ENCODE results near the gene MDH1. TPM values are rescaled to one million over a fixed set of nuclear protein-coding genes. Genes with fewer than 3 reads are reported as not detected.

Gene MDH1
- total RNA-seq, 4 donors from 2014 or later: 152 to 266 (median 192) TPM

GRCh38 chr2:63639344-63639743, 50.6 kb downstream of the MDH1 start:
- no peak for TF ChIP-seq CTCF (IDR thresholded peaks at IDR 0.05)
- no peak for ATAC-seq (ENCODE audit: low FRiP score)
- DNase-seq (ENCODE audit: low spot score): no peak

DNA sequence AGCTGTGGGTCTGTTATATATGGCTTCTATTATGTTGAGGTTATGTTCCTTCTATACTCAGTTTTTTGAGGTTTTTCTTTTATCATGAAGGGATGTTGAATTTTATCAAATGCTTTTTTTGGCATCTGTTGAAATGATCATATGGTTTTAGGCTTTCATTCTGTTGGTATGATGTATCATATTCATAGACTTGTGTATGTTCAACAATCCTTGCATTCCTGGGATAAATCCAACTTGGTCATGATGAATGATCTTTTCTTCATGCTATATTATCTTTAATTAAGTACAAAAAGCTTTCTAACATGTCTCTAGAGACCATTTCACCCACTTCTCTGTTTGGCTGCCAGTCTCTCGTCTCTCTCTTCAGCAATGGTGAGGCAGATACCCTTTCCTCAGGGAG, 54.2 kb downstream of the MDH1 start:
- DNase-seq (ENCODE audit: low spot score) (no peak), ATAC-seq (ENCODE audit: low FRiP score) (no peak)
- no peak for TF ChIP-seq CTCF (IDR thresholded peaks at IDR 0.05)

- DNase-seq (ENCODE audit: low spot score): no peak
- no peak for TF ChIP-seq CTCF (IDR thresholded peaks at IDR 0.05)
- ATAC-seq (ENCODE audit: low FRiP score): no peak
These were observed 54.7 kb downstream of the MDH1 start for GRCh38 chr2:63643486-63643885.

DNA sequence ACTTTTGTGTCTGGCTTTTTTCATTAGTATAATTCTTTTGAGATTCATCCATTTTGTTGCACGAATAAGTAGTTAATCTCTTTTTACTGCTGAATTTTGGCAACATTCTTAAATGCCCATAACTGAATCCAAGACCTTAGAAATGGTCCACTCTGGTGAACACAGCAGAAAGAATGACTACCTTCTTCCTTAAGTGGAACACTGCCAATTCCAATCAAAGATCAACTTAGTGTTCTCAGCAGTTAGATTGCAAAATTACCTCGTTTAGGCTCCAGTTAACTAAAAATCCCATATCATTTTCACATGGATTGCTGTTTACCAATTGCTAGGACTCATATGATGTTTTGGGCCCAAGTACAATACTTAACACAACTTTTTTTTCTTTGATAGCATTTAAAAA, 59.9 kb downstream of the MDH1 start:
- no peak for TF ChIP-seq CTCF (IDR thresholded peaks at IDR 0.05)
- DNase-seq (ENCODE audit: low spot score): no peak
- no peak for ATAC-seq (ENCODE audit: low FRiP score)

GRCh38 chr2:63649829-63650228, 61.1 kb downstream of the MDH1 start:
- DNase-seq (ENCODE audit: low spot score): no peak
- no peak for TF ChIP-seq CTCF (IDR thresholded peaks at IDR 0.05)
- ATAC-seq (ENCODE audit: low FRiP score): no peak

DNA sequence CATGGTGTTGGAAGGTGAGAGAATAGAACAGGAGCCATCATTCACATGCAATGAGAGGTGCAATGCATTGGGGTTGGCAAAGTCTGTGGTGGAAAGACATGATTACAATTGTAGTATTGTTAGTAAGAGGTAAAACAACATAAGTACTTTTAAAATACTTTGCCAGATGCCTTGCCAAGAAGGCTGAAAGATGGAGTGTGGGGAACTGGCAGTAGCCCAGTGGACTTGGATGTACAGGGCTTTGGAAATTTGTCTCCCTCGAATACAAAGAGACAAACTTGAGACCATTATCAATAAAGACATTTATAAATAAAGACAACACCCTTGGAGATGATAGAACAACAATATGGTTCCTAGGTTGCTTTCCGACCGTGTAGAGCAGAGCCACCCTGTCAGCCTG, 62.0 kb downstream of the MDH1 start:
- ATAC-seq (ENCODE audit: low FRiP score): no peak
- TF ChIP-seq CTCF (IDR thresholded peaks at IDR 0.05): no peak
- no peak for DNase-seq (ENCODE audit: low spot score)

DNA sequence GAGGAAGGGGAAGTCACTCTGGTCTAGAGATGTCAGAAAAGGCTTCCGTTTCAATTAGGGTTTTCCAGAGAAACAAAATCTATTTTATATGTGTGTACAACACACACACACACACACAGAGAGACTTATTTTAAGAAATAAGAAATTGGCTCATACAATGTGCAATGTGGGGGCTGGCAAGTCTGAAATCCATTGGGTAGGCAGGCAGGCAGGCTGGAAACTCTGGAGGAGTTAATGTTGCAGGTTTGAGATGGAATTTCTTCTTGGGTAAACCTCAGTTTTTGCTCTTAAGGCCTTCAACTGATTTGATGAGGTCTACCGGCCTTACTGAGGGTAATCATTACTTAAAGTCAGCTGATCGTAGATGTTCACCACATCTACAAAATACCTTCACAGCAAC, 62.6 kb downstream of the MDH1 start:
- no peak for DNase-seq (ENCODE audit: low spot score)
- no peak for TF ChIP-seq CTCF (IDR thresholded peaks at IDR 0.05)
- ATAC-seq (ENCODE audit: low FRiP score): no peak

Data from omental fat pad (tissue), 4 donors.